Measurements from ENCODE around the gene UBAC2.
"Not testable (repeated sequence)": the region's sequence is repeated elsewhere in the genome, so short reads cannot be mapped to it uniquely, and the experiment has no call there.

UBAC2 gene

GRCh38 chr13:99214731-99215130, 14.1 kb downstream of the UBAC2 start:
- no peak for DNase-seq (ENCODE audit: low spot score)

- no peak for DNase-seq (ENCODE audit: low spot score)
Observed at GRCh38 chr13:99215184-99215830, 14.7 kb downstream of the UBAC2 start.

DNA sequence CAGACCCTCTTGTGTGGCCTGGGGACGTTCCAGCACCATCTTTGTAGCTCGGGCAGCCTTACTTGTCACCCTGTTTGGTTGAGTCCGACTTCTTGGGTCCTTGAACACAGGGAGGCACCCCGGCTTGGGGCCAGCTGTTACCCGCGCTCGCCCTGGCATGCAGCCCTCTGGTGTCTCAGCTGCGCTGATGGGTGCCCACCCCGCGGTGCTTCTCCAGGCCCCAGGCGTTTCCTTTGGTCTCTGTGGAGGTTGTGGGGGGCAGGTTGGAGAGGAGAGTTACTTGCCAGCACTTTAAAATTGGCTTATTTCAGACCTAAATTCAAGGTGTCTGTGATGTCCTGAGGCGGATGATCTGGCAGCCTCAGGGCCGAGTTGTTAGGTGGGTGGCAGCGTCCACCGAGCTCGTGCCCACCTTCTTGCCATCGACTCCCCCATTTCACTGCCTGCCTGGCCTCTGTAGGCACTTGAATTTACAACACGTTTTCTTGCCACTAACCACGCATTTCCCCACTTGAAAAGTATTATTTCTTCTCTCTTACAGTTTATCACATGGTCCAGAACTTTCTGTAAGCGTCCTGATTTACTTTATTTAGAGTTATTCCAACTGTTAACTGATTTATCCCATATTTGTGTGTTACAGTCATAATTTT, 16.9 kb downstream of the UBAC2 start:
- DNase-seq (ENCODE audit: low spot score), result no peak

DNA sequence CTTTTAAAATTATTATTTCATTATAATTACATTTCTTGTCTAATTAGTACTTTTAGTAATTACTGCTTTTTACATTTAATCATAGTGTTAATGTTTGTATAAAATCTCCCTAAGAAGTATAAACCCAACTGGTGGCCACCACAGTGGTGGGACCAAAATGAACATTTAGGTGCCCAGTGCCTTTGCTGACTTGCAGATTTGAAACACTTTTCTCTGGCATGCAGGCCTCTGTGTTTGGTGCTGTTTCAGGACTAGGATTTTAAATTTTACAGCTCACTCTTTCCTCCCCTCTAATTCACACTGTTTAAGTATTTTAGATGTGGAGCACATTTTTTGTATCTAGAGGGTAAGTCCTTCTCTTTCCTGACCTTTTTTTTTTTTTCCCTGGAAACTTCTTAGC, 17.5 kb downstream of the UBAC2 start:
- DNase-seq (ENCODE audit: low spot score), result no peak

DNA sequence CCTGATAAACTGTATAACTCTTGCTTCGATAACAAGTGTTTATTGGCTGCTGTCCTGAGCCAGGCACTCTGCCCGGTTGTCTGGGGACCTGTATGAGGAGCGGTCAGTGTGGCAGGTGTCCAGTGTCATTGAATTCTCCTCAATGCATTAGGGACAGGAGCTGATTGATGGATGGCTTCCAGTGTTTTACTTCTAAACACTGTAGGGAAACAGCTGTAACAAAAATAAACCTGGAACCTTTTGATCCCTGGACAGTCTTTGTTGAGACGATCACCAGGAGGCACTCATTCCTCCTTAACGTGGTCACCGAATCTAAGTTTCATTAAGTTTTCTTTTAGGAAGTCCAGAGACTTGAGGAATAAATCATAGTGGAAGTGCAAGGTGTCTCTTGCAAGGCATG, 17.9 kb downstream of the UBAC2 start:
- no peak for DNase-seq (ENCODE audit: low spot score)

GRCh38 chr13:99218969-99219368, 18.3 kb downstream of the UBAC2 start:
- no peak for DNase-seq (ENCODE audit: low spot score)

DNA sequence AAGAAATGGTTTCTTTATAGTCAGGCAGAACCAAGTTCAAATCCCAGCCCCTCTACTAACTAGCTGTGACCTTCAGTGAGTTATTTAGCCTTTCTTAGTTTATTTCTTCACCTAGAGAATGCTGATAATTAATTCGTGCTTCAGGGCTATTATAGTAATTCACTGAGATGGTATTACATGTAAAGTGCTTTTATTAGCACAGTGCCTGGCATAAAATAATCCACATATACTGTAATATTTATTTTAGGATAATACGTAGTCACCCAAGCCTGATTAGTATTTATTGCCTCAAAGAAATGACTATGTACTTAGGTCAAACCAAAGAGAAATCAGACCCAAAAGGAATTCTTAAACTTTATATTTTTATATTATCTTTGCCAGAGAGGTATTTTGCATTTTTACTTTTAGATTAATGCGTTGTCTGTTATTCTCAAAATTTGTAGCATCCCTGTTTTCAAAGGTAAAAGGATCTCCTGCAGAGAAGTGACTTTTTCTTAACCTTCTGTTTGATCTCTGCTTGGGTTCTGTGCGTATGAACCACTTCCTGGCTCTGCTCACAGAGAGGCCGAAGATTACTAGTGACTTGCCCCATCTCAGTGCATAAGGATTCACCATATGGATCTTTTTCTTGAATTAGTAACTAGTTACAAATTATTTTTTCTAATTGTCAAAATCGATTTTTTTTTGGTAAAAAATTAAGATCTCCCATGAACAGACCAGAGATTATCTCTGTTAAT, 19.7 kb downstream of the UBAC2 start:
- no peak for DNase-seq (ENCODE audit: low spot score)

- DNase-seq (ENCODE audit: low spot score), result no peak
Observed at GRCh38 chr13:99221567-99222239, 21.0 kb downstream of the UBAC2 start.

- DNase-seq (ENCODE audit: low spot score), result no peak
Observed at GRCh38 chr13:99223587-99223986, 22.9 kb downstream of the UBAC2 start.

GRCh38 chr13:99224021-99224420, 23.4 kb downstream of the UBAC2 start:
- DNase-seq (ENCODE audit: low spot score), result no peak

DNA sequence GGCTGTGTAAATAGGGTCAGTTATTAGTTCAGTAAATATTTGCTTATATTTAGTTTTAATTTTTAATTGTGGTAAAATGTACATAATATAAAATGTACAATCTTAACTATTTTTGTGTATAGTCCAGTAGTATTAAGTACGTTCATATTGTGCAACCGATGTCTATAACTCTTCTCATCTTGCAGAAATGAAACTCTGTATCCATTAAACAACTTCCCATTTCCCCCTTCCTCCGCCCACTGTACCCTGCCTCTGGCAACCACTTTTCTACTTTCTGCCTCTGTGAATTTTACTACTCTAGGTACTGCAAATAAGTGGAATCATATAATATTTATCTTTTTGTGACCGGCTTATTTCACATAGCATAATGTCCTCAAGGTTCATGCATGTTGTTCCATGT, 24.4 kb downstream of the UBAC2 start:
- DNase-seq (ENCODE audit: low spot score), result no peak

DNA sequence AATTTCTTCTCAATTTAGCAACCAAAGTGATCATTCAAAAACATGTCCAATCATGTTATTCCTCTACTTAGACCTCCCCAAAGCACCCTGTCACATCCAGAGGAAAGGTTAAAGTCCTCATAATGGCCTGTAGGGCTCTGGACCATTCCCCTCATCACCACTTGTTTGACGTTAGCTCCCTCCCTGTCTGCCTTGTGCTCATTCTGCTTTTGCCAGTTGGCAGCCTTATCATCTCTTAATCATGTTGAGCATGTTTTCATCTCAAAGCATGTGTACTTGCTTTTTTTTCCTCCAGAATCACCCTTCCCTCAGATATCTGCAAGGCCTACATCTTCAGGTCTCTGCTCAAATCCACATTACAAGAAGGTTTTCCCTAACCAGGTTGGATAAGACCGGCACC, 25.9 kb downstream of the UBAC2 start:
- DNase-seq (ENCODE audit: low spot score), result no peak

- DNase-seq (ENCODE audit: low spot score), result no peak
Observed at GRCh38 chr13:99227331-99227900, 26.8 kb downstream of the UBAC2 start.

DNA sequence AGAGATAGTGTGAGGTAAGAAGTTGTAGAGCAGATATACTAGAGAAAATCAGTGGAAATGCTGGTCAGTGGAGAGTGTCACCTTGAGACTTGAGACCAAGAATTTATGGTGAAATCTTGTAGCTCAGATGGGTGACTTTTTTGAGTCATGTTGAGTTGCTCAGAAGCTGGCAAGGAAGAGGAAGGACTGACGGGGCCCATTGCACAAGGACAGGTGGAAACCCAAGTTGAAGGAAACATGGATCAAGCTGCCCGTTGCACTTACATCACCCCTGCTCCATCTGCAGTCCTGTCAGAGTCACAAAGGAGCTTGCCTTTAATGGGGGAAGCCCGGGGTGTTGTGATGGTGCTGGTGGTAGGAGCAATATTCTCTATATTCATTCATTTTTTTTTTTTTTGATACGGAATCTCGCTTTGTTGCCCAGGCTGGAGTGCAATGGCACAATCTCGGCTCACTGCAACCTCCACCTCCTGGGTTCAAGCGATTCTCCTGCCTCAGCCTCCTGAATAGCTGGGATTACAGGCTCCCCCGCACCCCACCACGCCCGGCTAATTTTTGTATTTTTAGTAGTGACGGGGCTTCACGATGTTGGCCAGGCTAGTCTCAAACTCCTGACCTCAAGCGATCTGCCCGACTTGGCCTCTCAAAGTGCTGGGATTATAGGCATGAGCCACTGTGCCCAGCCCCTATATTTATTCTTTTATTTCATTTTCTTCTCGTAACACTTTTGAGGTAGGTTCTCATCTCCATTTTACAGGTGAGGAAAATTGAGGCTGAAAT, 27.4 kb downstream of the UBAC2 start:
- DNase-seq (ENCODE audit: low spot score), result no peak

DNA sequence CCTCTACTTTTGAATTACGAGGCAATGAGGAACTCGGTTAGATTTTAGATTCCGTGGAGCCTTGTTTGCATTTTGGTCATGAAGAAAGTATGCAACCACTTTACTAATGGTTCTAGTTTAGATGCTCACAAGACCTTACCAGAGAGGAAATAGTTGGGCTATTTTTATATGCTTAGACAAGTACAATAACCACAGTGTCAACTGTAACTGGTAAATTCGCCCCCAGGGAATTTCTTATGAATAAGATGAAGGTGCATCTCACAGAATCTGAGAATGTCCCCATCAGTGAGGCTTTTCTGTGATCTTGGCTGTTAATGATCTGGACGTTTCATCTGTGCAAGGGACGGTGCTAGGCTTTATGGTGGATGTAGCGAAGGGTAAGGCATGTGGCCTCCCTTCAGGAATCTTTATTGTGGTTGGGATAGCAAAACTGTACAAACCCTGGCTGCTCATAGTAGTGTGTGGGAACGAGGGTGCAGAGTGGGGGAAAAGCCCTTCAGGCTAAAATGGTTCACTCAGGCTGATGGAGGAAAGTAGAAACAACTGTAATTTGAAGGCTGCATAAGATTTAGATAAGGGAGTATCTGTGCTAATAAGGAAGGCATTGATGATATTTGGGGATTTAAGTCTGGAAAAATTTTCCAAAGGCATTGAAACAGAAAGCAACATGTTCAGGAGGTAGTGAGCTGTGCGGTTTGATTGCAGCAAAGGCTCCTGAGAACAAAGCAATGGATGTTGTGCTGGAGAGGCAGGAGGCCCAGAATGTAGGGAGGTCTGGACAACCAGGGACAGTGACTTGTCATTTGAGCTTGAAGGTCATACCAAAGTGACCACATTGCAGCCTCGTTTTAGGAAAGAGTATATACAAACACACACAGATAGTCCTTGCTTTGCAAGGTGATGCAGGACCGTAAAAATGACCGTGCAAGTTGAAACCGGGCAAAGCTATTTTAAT, 28.4 kb downstream of the UBAC2 start:
- DNase-seq (ENCODE audit: low spot score), result no peak

GRCh38 chr13:99230588-99230987, 29.9 kb downstream of the UBAC2 start:
- not testable (repeated sequence) for DNase-seq (ENCODE audit: low spot score)

DNA sequence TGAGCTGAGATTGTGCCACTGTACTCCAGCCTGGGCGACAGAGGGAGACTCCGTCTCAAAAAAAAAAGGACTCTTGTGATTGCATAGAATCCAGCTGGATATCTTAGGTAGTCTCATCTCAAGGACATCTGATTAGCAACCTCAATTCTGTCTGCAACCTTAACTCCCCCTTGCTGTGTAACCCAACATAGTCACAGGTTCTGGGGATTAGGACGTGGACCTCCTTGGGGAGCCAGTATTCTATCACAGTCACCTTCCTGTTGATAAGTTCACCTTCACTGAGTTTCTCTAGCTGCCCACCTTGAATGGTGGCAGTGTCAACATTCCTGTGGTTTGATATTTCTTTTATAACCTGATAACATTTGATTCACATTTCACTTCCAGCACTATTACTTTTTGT, 30.3 kb downstream of the UBAC2 start:
- DNase-seq (ENCODE audit: low spot score), result no peak

DNA sequence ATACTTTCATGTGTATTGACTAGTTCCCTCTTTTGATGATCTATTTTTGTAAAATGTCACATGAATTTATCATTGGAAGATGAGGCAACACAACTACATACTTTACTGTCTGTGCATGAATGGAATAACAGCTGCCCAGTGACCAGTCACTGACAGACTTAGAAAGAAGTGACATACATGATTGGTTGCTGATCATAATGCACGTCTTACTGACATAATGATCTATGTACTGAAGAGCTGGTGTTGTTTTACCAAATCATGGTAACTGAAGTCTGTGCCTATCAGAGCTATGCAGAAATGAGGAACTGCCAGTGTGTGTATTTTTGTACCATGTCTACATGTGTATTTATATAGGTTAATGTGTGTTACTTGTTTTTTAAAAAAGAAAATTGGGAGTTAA, 31.1 kb downstream of the UBAC2 start:
- DNase-seq (ENCODE audit: low spot score), result no peak

GRCh38 chr13:99237981-99238662, 37.5 kb downstream of the UBAC2 start:
- DNase-seq (ENCODE audit: low spot score), result no peak

DNA sequence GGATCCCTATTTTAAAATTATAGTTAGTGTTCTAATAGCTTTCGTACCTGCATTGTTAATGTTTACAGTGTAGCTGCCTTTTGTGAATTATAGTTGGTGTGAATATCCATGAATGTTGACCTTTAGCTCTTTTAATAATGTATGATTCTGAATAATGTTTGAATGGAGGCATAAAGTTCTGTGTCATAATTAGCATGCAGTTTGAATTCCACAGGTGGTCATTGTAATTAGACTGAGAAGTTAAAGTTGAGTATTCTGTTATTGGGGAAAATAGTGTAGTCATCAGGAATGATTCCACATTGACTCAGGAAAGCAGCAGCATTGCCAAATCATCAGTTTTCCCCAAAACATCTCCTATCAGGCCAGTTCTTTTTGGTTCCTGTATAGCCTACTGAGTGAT, 45.4 kb downstream of the UBAC2 start:
- no peak for DNase-seq (ENCODE audit: low spot score)
